GM12878 (cell line): ENCODE measurements around the gene UBE2J2. TPM values are rescaled to one million over a fixed set of nuclear protein-coding genes. Genes with fewer than 3 reads are reported as not detected.

ENCODE experiments used
- ATAC-seq: fragments of 200-7000 bp; cut with Tn5 transposase; 3 replicates; pipeline ENCODE4 v1.9.1; 2020; ENCODE audit warnings: mild to moderate bottlenecking, moderate library complexity
- BruUV-seq: library from RNA; stranded (reverse); fragments of 400-500 nt; replicated peaks from 2 replicates; lab custom pipeline; 2021; lab: Mats Ljungman, UMichigan
- CTCF ChIA-PET: fragments of 300-600 bp; sonication (Branson Sonifier 250); formaldehyde crosslinking; extraction: SDS; loops from one replicate; lab custom pipeline; 2021; ENCODE audit warnings: inconsistent platforms; lab: Yijun Ruan, JAX
- POLR2A ChIA-PET: fragments of 350-600 bp; formaldehyde crosslinking; extraction: SDS; loops from one replicate; lab custom pipeline; 2021; ENCODE audit warnings: inconsistent platforms; lab: Charles Lee
- RAD21 ChIA-PET: fragments of 300-600 bp; sonication (Branson Sonifier 250); formaldehyde crosslinking; loops from one replicate; lab custom pipeline; 2023; ENCODE audit warnings: antibody characterized with exemption; ENCODE audit not compliant: unreplicated experiment; lab: Charles Lee
- SMC1A ChIA-PET: fragments of 300-600 bp; sonication (Branson Sonifier 250); formaldehyde crosslinking; loops from one replicate; lab custom pipeline; 2023; ENCODE audit not compliant: unreplicated experiment, uncharacterized antibody; lab: Charles Lee
- DNase-seq: peaks from one replicate; pipeline ENCODE4 v3.0.0-alpha.2; 2011; ENCODE audit warnings: low read depth, low spot score
- FAIRE-seq: peaks from 3 replicates; lab custom pipeline; 2011; peaks lifted over from hg19 to GRCh38; lab: Jason Lieb, UNC
- H2AFZ ChIP-seq: 2 replicates; pipeline ENCODE4 v1.6.0; 2011; ENCODE audit warnings: low read depth, low read length, control low read depth; ENCODE audit not compliant: control insufficient read depth
- H3K27ac ChIP-seq: 2 replicates; pipeline ENCODE4 v1.5.1; 2011; ENCODE audit warnings: control low read depth; ENCODE audit not compliant: control insufficient read depth, insufficient read depth
- H3K27me3 ChIP-seq, 2 experiments: replicated peaks in 1 of 2; 2 replicates each; pipeline versions ENCODE4 v1.6.0 to v1.6.1; 2011; ENCODE audit warnings: low read length in 1 of 2; ENCODE audit not compliant: control insufficient read depth in 2 of 2, insufficient read depth in 2 of 2
- H3K36me3 ChIP-seq, 2 experiments: 2 replicates each; pipeline ENCODE4 v1.5.1; 2011; ENCODE audit warnings: low read length in 1 of 2; ENCODE audit not compliant: control insufficient read depth in 2 of 2, insufficient read depth in 2 of 2
- H3K4me1 ChIP-seq: 2 replicates; pipeline ENCODE4 v1.6.1; 2011; ENCODE audit warnings: mild to moderate bottlenecking, low read length, moderate library complexity, mixed read lengths; ENCODE audit not compliant: control insufficient read depth, insufficient read depth
- H3K4me2 ChIP-seq: 2 replicates; pipeline ENCODE4 v1.6.0; 2011; ENCODE audit warnings: control low read depth; ENCODE audit not compliant: control insufficient read depth, insufficient read depth
- H3K4me3 ChIP-seq: fragments of 200-600 bp; sonication (generic); 2 replicates; pipeline ENCODE4 v1.5.1; 2016
- H3K79me2 ChIP-seq: 2 replicates; pipeline ENCODE4 v1.6.0; 2011; ENCODE audit warnings: low read length; ENCODE audit not compliant: control insufficient read depth, insufficient read depth
- H3K9ac ChIP-seq: 2 replicates; pipeline ENCODE4 v1.8.0; 2011; ENCODE audit warnings: low read length, control low read depth, mixed read lengths; ENCODE audit not compliant: control insufficient read depth, insufficient read depth
- H3K9me3 ChIP-seq: replicated peaks from 3 replicates; pipeline ENCODE4 v1.5.1; 2011; ENCODE audit warnings: mild to moderate bottlenecking, low read length; ENCODE audit not compliant: control insufficient read depth, insufficient read depth
- H4K20me1 ChIP-seq: 2 replicates; pipeline ENCODE4 v1.6.0; 2011; ENCODE audit not compliant: control insufficient read depth, insufficient read depth
- ETV6 ChIP-seq, 2 experiments: fragments of 450-650 bp in 1 of 2; IDR thresholded peaks in 1 of 2; conservative IDR thresholded peaks in 1 of 2; 2 replicates each; pipeline ENCODE4 v1.6.1; 2014; ENCODE audit warnings: antibody characterized with exemption in 1 of 2, borderline replicate concordance in 1 of 2, low read depth in 1 of 2, mild to moderate bottlenecking in 1 of 2, moderate library complexity in 1 of 2
- EZH2 ChIP-seq: IDR thresholded peaks from 2 replicates; pipeline ENCODE4 v1.6.1; 2012; ENCODE audit warnings: low read depth, mild to moderate bottlenecking, control low read depth, inconsistent platforms, low read length, borderline replicate concordance; ENCODE audit not compliant: control insufficient read depth
- NR2F1 ChIP-seq: fragments of 450-650 bp; conservative IDR thresholded peaks from 2 replicates; pipeline ENCODE4 v1.6.1; 2017; ENCODE audit warnings: mild to moderate bottlenecking
- YBX1 ChIP-seq: fragments of 450-650 bp; IDR thresholded peaks from 2 replicates; pipeline ENCODE4 v1.6.1; 2016; ENCODE audit warnings: antibody characterized with exemption
- WGBS: methylation state at CpG from one replicate; pipeline ENCODE4 v1.1.6; 2016; ENCODE audit warnings: low lambda C conversion rate; ENCODE audit not compliant: insufficient replicate concordance, insufficient coverage; ENCODE audit errors: missing lambda C conversion rate; 5-methylcytosine and 5-hydroxymethylcytosine counted together
- in situ Hi-C: fragments of 300-500 bp; cut with MboI; formaldehyde crosslinking; loops from 9 replicates; pipeline ENCODE4 v1.14.3; 2018; ENCODE audit warnings: mixed read lengths
- intact Hi-C: fragments of 100-400 bp; cut with micrococcal nuclease; formaldehyde crosslinking; loops from one replicate; pipeline ENCODE4 v1.14.2; 2022; ENCODE audit not compliant: unreplicated experiment
- polyA plus RNA-seq, 11 experiments: library from polyadenylated mRNA; depleted of rRNA in 4 of 11; unstranded in 6 of 11; stranded (reverse) in 5 of 11; fragments of >200 nt; fragmentation: Nextera tagmentation in 4 of 11; fragmentation: Illumina TruSeq in 1 of 11; extraction: Ambion mirVana in 4 of 11; extraction: Trizol in 1 of 11; gene quantifications; 1 replicate in 1 of 11; 2 replicates in 10 of 11; pipeline versions ENCODE4 v1.2.1 to v1.2.3, GENCODE V29; 2011 to 2016; ENCODE audit warnings: inconsistent platforms in 2 of 11, missing spikeins in 2 of 11, low read depth in 1 of 11
- total RNA-seq, 4 experiments: library from RNA; depleted of rRNA in 3 of 4; stranded (reverse); fragments of >200 nt in 3 of 4; fragmentation: Illumina TruSeq in 1 of 4; extraction: Trizol in 1 of 4; gene quantifications; 2 replicates each; pipeline versions ENCODE4 v1.2.1 to v1.2.3, GENCODE V29; 2013 to 2021
- TF ChIP-seq, protein P1 (sequence below): IDR thresholded peaks from 2 replicates; pipeline ENCODE4 v1.6.1; 2011; ENCODE audit warnings: low read depth, mild to moderate bottlenecking, low read length, moderate library complexity, borderline replicate concordance; ENCODE audit errors: extremely low read depth
- TF ChIP-seq, protein P2 (sequence below), 3 experiments: IDR thresholded peaks in 2 of 3; conservative IDR thresholded peaks in 1 of 3; 2 replicates each; pipeline ENCODE4 v1.5.1; 2011; ENCODE audit warnings: low read depth in 3 of 3, low read length in 3 of 3, mild to moderate bottlenecking in 3 of 3, control low read depth in 2 of 3, moderate library complexity in 2 of 3, inconsistent platforms in 1 of 3, mixed read lengths in 1 of 3; ENCODE audit not compliant: control insufficient read depth in 2 of 3, insufficient read depth in 1 of 3; ENCODE audit errors: extremely low read depth in 1 of 3
- TF ChIP-seq, protein P3 (sequence below): fragments of 450-650 bp; IDR thresholded peaks from 2 replicates; pipeline ENCODE4 v1.6.1; 2017; ENCODE audit warnings: mild to moderate bottlenecking, low read depth, inconsistent platforms; ENCODE audit not compliant: poor library complexity, severe bottlenecking

The UBE2J2 gene
- total and polyA plus RNA-seq, 10 of the 15 experiments (the other 5 are each of a cell fraction or from before 2014, with no cell fraction given) = 0.72 to 70.5 (median 49.2) TPM

DNA sequence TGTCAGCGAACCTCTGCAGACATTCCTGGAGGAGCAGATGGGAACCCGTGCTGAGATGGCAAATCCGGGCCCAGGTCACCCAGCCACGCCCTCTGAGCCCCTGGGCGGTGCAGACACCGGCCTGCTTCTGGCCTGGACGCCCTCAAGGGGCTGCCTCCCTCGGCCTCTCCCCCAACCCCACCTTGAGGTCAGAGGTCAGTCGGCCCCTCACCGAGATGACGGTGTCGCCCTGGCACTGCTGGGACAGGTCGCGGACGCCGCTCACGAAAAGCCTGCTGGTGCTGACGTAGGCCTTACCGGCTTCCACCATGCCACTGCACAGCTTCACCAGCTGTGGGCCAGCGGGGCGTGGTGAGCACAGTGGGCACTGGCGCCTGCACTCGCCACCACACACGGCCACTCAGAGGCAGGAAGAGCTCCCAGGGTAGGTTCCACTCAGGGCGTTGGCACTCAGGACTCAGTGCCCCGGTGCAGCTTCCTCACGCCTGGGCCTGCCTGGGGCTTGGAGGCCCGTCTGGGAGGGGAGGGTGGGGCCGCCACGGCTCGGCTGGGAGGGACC, 29.4 kb upstream of the UBE2J2 start:
- POLR2A ChIA-PET = no interaction called here
- SMC1A ChIA-PET = no interaction called here

DNA sequence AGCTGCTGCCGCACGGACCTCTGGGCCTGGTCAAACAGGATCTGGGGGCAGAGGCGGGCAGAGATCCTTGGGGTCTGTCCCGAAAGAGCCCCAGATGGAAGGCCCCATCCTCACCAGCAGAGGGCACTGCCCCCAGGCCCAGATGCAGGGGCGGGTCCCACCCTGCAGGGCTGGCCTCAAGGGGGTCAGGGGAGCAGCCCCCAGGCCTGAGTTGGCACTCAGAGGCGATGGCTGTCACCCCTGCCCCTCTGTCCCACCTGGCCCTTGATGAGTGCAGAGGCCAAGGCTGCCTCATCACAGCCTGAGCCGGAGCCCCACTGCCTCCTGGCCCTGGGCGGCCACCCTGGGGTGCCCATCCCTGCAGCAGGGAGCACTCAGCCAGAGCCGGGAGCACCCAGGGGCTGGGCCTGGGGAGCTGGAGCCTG, 28.4 kb upstream of the UBE2J2 start:
- 82% methylated on average over 9 of the region's 9 CpGs for WGBS
- no TSS peak for BruUV-seq
- ChIA-PET SMC1A (no interaction called here), RAD21 (no interaction called here), CTCF (no interaction called here), POLR2A (no interaction called here)
- ATAC-seq (no peak), FAIRE-seq (no peak), DNase-seq (no peak)
- Histone ChIP-seq H3K4me3 (no peak overlapping the region), H2AFZ (no peak overlapping the region), H3K79me2 (peaks cover 16% of the 10 kb centered on the region), H4K20me1 (no peaks in the 10 kb centered on the region), H3K9ac (no peak overlapping the region), H3K9me3 (no peaks in the 10 kb centered on the region), H3K27ac (no peak overlapping the region), H3K36me3 (no peaks in the 10 kb centered on the region), H3K4me1 (peaks cover 25% of the 10 kb centered on the region), H3K27me3 (no peaks in the 10 kb centered on the region), H3K4me2 (no peak overlapping the region)
- intact Hi-C loops (no loop called here), in situ Hi-C loops (no loop called here)
- TF ChIP-seq ETV6 (conservative IDR thresholded peaks at IDR 0.05 in 1 of 2, IDR thresholded peaks at IDR 0.05 in 1 of 2; ENCODE audit: borderline replicate concordance in 1 of 2, low read depth in 1 of 2) (no peak), YBX1 (no peak), EZH2 (no peak)
- TF ChIP-seq, protein P1, sequence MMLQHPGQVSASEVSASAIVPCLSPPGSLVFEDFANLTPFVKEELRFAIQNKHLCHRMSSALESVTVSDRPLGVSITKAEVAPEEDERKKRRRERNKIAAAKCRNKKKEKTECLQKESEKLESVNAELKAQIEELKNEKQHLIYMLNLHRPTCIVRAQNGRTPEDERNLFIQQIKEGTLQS = no peak
- TF ChIP-seq, protein P2, sequence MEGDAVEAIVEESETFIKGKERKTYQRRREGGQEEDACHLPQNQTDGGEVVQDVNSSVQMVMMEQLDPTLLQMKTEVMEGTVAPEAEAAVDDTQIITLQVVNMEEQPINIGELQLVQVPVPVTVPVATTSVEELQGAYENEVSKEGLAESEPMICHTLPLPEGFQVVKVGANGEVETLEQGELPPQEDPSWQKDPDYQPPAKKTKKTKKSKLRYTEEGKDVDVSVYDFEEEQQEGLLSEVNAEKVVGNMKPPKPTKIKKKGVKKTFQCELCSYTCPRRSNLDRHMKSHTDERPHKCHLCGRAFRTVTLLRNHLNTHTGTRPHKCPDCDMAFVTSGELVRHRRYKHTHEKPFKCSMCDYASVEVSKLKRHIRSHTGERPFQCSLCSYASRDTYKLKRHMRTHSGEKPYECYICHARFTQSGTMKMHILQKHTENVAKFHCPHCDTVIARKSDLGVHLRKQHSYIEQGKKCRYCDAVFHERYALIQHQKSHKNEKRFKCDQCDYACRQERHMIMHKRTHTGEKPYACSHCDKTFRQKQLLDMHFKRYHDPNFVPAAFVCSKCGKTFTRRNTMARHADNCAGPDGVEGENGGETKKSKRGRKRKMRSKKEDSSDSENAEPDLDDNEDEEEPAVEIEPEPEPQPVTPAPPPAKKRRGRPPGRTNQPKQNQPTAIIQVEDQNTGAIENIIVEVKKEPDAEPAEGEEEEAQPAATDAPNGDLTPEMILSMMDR (IDR thresholded peaks at IDR 0.05 in 2 of 3, conservative IDR thresholded peaks at IDR 0.05 in 1 of 3; ENCODE audit: control insufficient read depth in 2 of 3, extremely low read depth in 1 of 3, insufficient read depth in 1 of 3, low read depth in 3 of 3, low read length in 3 of 3) = peak; percentile 27 to 63 (median 54); a peak in 5 of 6 replicates

More for the DNA sequence above, 29.4 kb upstream of the UBE2J2 start:
- Histone ChIP-seq H3K36me3 (no peaks in the 10 kb centered on the region), H3K4me1 (peaks cover 27% of the 10 kb centered on the region), H3K4me2 (no peak overlapping the region), H3K9me3 (no peaks in the 10 kb centered on the region), H3K9ac (no peak overlapping the region), H3K4me3 (no peak overlapping the region), H2AFZ (no peak overlapping the region), H3K27me3 (no peaks in the 10 kb centered on the region), H3K79me2 (peaks cover 20% of the 10 kb centered on the region), H4K20me1 (no peaks in the 10 kb centered on the region), H3K27ac (no peak overlapping the region)
- BruUV-seq = no TSS peak
- in situ Hi-C loops (no loop called here), intact Hi-C loops (no loop called here)
- FAIRE-seq (no peak), ATAC-seq (no peak), DNase-seq (no peak)
- RAD21 ChIA-PET = no interaction called here
- CTCF ChIA-PET = no interaction called here
- 80% methylated on average over 31 of the region's 31 CpGs for WGBS
- peak; percentile 61 for TF ChIP-seq NR2F1
- TF ChIP-seq, protein P3, sequence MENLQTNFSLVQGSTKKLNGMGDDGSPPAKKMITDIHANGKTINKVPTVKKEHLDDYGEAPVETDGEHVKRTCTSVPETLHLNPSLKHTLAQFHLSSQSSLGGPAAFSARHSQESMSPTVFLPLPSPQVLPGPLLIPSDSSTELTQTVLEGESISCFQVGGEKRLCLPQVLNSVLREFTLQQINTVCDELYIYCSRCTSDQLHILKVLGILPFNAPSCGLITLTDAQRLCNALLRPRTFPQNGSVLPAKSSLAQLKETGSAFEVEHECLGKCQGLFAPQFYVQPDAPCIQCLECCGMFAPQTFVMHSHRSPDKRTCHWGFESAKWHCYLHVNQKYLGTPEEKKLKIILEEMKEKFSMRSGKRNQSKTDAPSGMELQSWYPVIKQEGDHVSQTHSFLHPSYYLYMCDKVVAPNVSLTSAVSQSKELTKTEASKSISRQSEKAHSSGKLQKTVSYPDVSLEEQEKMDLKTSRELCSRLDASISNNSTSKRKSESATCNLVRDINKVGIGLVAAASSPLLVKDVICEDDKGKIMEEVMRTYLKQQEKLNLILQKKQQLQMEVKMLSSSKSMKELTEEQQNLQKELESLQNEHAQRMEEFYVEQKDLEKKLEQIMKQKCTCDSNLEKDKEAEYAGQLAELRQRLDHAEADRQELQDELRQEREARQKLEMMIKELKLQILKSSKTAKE = no peak
